NCI-H128 (cell line): ENCODE measurements around the gene ZNF208.
"Not testable (repeated sequence)": the region's sequence is repeated elsewhere in the genome, so short reads cannot be mapped to it uniquely, and the experiment has no call there.

Experiments used
- DNase-seq: peaks from one replicate; lab custom pipeline; 2025; ENCODE audit not compliant: unreplicated experiment; lab: John Stamatoyannopoulos, UW

Gene ZNF208

DNA sequence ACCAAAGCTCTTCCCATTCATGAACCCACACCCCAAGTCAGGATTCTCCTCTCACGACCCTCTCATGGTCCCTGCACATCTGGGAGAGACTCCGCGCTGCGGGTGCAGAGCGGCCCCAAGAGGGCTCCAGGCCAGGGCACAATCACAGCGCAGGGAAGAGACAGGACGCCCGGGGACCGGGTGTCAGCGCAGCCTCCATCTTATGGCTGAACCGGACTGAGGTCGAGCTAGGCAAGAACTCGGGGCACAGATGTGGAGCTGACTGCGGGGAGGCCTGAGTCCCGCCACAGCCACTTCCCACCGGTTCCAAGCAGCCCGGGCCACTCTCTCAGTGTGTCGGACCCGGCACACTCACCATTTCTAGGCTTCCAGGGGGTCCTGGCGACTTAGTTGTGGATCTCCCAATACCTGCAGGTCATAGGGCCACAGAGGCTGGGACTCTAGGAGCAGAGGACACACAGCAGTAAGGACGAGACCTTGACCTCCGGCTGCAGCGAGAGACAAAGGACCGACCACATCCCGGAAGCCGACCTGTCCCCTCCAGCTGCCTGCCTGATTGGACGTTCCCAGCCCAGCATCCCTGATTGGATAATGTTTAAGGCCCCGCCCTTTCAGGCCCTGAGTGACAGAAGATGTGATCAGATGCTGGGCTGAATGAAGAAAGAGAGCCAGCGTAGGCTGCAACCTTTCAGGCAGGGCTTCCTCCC lies at the start of gene ZNF208:
ZNF208 (minus strand) TSS at position 507 of the 707 bp plus-strand sequence; CDS start at position 358, 149 bp downstream.
- not testable (repeated sequence) for DNase-seq

DNA sequence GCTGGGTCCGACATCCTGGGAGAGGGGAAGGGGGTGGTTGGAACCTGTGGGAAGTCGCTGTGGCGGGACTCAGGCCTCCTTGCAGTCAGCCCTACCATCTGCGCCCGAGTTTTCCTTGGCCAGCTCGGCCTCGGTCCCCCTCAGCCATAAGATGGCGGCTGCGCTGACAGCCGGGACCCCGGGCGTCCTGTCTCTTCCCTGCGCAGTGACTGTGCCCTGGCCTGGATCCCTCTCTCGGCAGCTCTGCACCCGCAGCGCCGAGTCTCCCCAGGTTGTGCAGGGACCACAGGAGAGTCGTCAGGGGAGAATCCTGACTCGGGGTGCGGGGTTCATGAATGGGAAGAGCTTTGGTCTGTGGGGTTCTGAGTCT lies 41.9 kb upstream of the ZNF208 start:
- no peak for DNase-seq

DNA sequence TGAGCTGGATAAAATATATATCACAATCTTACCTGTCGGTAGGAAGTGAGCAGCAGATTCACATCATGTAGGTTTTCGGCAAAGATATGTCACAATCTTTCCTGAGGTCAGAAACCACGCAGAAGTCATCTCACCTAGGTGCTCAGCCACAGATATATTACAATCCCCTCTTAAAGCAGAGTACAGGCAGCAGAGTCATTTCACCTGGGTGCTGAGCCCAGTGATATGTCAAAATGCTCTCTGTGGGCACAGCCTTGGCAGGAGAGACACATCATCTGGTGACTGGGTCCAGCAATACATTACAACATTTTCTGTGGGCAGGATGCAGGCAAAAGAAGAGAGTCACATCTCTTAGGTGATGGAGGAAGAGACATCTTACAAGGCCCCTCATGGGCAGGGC lies 30.4 kb upstream of the ZNF208 start:
- not testable (repeated sequence) for DNase-seq

DNA sequence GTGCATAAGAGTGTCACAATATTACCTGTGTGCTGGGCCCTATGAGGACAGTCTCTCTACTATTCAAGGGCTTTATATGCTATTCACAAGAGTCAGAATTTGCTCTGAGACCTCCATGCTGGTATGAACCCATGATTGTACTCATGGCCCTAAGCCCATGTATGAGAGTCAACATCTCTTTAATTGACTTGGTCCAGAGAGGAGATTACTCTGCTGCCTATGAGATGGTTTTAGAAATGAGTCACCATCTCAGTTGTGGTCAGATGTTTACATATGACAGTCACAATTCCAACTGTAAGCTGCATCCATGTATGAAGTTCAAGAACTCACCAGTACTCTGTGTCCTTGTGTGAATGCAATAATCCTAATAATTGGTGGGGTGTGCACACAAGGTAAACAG lies 19.9 kb upstream of the ZNF208 start:
- DNase-seq: no peak

DNA sequence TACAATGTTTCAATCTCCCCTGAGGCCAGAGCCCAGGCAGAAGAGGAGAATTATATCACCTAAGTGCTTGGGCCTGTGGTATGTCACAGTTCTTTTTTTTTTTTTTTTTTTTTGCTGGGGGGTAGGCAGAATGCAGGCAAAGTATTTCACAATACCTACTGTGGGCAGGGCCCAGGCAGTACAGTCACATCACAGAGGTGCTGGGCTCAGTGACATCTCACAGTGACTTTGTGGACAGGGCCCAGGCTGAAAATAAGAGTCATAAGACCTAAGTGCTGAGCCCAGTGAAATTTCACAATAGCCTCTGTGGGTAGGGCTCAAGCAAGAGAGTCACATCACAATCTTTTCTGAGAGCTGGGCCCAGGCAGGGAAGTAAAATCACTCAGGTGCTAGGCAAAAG lies 15.9 kb upstream of the ZNF208 start:
- DNase-seq: no peak

DNA sequence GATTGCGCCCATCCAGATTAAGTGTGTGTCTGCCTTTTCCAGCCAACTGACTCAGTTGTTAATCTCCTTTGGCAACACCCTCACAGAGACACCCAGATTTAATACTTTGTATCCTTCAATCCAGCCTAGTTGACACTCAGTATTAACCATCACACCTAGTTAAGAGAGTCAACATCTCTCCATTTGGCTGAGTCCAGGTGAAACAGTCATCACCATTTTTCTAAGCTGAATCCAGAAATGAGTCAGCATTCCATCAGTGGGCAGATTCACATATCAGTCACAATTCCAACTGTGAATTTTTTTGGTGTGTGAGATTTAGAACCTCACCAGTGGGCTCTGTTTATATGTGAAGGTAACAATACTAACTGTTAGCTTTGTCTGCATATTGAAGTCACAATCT lies 14.8 kb upstream of the ZNF208 start:
- DNase-seq: not testable (repeated sequence)

DNA sequence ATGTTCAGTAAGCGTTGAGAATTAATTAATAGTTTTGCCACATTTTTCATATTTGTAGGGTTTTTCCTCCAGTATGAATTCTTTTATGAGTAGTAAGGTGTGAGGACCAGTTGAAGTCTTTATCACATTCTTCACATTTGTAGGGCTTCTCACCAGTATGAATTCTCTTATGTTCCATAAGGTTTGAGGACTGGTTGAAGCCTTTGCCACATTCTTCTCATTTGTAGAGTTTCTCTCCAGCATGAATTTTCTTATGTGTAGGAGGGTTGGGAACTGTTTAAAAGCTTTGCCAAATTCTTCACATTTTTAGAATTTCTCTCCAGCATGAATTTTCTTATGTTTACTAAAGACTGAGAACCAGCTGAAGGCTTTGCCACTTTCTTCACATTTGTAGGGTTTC lies 40.3 kb downstream of the ZNF208 start:
- DNase-seq: no peak

DNA sequence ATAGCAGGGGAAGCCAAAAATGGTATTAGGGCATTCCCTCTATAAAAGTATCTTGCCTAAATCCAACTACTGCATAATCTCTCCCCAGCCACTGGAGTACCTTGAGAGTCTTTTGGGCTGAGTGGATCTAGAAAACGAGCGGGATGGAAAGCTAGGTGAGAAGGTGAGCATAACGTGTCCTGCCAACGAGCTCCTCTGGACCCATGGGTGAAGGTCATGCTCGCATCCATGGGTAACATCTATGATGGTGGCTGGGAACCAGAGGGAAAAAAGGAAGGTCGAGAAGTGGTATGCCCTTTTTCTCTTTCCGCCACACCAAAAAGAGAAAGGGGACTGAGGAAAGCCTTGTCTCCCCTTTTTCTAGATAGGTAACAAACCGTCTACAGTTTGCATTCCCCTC lies 63.0 kb downstream of the ZNF208 start:
- no peak for DNase-seq

DNA sequence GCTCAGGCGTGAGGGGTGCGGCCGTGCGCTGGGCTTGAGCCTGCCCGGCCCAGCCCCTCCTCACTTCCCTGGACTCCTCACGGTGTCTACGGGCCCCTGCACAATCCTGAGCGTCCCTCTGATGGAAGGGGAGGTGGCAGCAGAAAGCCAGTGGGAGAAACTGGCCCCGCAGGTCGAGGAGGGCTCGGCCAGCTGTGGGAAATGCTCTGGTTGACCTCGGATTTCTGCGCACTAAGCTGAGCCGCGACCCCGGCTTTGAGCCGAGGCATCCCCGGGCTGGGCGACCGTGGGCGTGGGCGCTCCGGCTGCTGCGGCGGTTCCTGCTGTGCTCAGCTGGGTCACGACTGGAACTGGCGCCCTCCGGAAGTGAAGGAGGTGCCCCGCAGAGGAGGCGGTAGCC lies 70.1 kb downstream of the ZNF208 start:
- no peak for DNase-seq

DNA sequence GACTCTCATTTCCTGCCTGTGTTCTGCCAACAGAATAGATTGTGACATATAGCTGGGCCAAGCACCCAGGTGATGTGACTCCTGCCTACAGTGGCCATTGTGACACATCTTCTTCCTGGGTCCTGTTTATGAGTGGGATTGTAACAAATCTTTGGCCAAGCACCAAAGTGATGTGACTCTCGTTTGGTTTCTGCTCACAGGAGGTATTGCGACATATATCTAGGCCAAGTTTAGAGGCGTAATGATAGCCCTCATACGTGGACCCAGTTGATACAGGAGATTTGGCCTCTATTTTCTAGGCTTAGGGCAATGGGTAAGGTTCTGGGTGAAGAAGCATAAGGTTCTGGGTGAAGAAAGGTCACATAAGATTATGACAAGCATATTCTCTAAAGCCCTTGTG lies 76.2 kb downstream of the ZNF208 start:
- DNase-seq: no peak

DNA sequence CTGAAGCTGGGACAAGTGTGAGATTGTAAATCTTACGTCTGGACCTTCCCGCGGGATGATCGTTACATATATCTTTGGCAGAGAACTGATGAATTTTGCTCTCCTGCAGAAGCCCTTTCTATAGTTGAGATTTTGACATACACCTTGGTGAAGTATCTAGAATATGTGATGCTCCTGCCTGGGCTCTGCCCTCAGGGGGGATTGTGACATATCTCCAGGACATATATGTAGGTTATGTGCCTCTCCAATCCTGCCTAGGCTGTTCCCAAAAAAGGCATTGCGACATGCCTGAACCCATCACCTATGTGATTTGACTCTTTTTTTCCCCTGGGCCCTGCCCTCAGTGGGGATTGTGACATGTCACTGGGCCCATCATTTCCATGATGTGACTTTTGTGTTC lies 76.6 kb downstream of the ZNF208 start:
- no peak for DNase-seq

DNA sequence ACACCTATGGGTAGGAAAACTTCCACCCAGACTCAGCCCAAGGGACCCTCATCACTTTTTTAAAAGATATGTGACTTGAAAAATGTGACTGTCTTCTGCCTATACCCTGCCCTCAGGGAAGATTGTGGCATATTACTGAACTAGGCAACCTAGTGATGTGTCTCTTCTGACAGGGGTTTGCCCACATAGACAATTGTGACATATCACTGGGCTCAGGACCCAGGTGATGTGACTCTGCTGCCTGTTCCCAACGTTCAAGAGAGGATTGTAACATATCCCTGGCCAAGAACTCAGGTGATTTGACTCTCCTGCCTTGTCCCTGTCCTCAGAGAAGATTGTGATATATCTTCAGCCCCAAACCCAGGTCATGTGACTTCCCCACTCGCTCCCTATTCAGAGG lies 88.5 kb downstream of the ZNF208 start:
- no peak for DNase-seq

DNA sequence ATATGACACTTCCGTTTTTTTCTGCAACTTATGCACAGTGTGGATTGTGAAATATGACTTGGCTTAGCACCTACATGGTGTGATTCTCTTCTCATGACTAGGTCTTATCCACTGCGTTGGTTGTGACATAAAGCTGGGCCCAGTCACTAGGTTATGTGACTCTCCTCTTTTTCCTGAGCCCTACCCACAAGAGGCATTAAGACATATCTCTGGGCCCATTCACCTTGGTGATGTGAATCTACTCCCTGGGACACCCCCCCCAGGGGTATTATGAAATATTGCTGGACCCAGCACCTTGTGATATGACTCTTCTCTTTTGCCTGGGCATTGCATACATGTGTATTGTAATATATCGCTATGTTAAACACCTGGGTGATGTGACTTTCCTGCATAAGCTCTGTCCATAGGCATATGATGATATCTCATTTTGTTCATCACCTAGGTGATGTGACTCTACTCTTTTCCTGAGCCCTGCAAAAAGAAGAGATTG lies 89.0 kb downstream of the ZNF208 start:
- no peak for DNase-seq

DNA sequence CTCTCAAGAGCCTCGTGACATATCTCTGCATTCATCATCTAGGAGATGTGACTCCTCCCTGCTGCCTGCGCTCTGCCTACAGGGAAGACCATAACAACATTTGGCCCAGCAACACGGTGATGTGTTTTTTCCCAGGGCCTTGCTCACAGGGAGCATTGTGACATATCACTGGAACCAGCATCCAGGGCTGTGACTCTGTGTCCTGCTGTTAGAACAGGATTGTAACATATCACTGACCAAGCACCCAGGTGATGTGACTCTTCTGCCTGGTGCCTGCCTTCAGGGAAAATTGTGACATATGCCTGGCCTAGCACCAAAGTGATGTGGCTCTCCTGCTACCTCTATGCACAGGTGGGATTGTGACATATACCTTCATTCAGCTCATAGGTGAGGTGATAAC lies 95.3 kb downstream of the ZNF208 start:
- no peak for DNase-seq

DNA sequence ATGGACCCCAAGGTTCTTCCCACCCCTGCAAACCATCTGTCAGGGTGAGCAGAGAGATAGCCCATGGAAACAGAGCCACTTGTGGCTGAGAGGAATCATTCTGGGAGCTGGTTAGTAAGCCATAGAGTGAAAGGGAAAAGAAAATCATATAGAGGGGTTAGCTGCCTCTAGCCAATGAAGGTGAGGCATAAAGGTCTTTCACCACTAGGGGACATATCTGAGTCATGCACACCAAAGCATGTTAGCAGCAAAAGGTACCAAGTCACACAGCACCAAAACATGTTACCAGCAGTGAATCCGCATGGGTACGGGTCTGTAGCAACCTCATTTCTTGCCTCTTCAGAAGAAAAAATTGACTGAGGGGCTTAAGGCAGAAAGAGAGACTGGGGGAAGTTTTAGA lies 98.1 kb downstream of the ZNF208 start:
- DNase-seq: no peak

DNA sequence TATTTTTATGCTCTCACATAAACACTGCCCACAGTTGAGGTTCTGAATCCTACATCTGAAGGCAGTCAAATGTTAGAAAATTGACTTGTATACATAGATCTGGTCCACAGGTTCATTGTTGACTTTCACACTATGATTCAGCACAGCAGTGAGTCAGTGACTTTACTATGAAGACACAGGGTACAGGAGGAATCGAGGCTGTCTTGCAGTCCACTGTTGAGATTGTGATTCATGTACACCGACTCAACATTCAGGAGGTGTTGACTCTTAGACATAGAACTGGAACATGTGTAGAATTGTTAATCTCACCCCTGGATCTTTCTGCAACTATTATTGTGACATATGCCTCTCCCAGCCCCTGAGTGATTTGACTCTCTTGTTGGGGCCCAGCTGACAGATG lies 100.4 kb downstream of the ZNF208 start:
- no peak for DNase-seq

DNA sequence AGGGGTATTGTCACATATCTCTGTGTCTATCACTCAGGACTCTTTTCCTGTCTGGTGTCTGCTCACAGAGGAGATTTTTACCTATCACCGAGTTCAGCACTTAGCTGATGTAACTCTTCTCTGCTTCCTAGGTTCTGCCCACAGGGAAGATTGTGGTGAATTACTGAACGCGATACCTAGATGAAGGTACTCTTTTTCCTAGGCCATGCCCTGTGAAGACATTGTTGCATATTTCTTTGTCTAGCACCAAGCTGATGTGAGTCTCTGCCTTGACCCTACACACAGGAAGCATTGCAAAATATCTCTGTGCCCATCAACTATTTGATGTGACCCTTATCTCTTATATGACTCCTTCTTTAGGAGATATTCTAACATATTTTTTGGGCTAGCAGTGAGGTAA lies 102.7 kb downstream of the ZNF208 start:
- DNase-seq: no peak

DNA sequence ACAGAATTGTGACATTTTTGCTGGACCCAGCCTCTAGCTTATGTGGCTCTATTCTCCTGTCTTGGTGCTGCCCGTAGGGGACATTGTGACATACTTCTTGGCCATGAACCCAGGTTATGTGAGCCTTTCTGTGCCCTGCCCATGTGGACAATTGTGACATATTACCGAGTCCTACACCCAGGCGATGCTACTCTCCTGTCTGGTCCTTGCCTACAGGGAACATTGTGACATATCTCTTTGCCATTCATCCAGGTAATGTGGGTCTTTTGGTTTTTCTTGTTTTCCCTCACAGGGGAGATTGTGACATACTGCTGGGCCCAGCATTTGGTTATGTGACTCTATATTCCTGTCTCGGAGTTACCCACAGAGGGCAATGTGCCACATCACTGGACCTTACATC lies 103.2 kb downstream of the ZNF208 start:
- no peak for DNase-seq

DNA sequence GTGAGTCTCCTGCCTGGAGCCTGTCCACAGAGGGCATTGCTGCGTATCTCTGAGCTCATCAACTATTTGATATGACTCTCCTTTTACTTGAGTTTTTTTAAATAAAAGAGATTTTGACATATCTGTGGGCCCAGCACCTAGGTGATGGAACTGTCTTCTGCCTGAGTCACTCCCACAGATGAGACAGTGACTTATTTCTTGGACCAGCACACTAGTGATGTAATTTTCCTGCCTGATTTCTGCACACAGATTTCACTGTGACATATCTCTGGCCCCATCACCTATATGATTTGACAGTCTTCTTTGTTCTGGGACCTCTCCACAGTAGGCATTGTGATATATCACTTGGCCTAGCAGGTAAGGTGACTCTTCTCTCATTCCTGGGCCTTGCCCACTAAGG lies 108.2 kb downstream of the ZNF208 start:
- no peak for DNase-seq

DNA sequence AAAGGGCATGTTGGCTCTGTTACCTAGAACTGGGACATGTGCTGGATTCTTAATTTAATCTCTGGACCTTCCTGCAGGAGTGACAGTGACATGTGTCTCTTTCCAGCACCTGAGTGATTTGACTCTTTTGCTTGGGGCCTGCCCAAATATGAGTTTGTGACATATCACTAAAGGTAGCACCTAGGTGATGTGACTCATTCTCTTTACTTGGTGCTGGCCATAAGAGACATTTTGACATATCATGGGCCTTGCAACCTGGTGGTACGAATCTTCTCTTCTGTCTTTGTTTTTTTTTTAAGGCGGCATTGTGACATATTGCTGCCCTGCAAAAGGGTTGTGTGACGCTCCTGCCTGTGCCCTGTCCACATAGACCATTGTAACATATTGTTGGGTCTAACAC lies 108.9 kb downstream of the ZNF208 start:
- DNase-seq: no peak

DNA sequence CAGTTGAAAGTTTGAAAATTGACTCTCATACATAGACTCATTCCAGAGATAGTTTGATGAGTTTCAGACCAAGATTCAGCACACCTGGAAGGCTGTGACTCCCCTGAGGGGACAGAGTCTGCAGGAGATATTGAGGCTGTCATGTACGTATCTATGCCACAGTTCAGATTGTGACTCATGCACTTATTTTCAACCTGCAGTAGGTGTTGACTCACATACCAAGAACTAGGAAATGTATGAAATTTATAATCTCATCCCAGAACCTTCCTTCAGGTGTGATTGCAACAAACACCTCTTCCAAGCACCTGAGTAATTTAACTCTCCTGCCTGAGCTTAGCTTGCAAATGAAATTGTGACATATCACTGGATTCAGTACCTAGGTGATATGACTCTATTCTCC lies 110.3 kb downstream of the ZNF208 start:
- no peak for DNase-seq

DNA sequence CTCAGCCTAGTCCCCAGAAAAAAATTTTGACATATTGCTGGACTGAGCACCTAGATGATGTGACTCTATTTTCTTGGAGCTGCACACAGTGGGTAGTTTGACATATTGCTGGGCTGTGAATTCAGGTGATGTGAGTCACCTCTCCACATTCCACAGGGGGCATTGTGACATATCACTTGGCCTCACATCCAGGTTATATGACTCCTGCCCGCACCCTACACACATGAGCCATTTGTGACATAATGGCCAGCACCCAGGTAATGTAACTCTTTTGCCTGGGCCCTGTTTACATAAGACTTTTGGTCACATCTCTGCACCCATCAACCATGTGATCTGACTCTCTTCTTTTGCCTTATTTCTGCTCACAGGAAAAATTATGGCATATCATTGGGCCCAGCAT lies 119.7 kb downstream of the ZNF208 start:
- DNase-seq: no peak

DNA sequence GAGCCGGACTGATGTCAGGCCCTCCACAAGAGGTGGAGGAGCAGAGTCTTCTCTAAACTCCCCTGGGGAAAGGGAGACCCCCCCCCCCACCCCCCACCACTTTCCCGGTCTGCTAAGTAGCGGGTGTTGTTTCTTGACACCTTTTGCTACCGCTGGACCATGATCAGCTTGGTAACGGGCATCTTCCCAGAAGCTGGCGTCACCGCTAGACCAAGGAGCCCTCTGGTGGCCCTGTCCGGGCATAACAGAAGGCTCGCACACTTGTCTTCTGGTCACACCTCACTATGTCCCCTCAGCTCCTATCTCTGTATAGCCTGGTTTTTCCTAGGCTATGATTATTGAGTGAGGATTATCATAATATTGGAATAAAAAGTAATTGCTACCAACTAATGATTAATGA lies 120.7 kb downstream of the ZNF208 start:
- not testable (repeated sequence) for DNase-seq
